Adipocyte (in vitro differentiated cells): ENCODE measurements around the gene DGCR6L.
"Not testable (repeated sequence)": the region's sequence is repeated elsewhere in the genome, so short reads cannot be mapped to it uniquely, and the experiment has no call there.

Source experiments
- DNase-seq: peaks from one replicate; pipeline ENCODE4 v3.0.0-alpha.2; 2015; ENCODE audit warnings: low read depth
- H3K27me3 ChIP-seq: replicated peaks from 2 replicates; pipeline ENCODE4 v1.7.0; 2013; ENCODE audit warnings: mild to moderate bottlenecking, low read length, moderate library complexity; ENCODE audit not compliant: control insufficient read depth, insufficient read depth
- H3K36me3 ChIP-seq: 2 replicates; pipeline ENCODE4 v1.7.0; 2013; ENCODE audit warnings: low read length, mild to moderate bottlenecking, moderate library complexity; ENCODE audit not compliant: control insufficient read depth, insufficient read depth, severe bottlenecking
- H3K4me1 ChIP-seq: 2 replicates; pipeline ENCODE4 v1.7.0; 2013; ENCODE audit warnings: mild to moderate bottlenecking, low read length, moderate library complexity; ENCODE audit not compliant: control insufficient read depth, insufficient read depth
- H3K4me3 ChIP-seq: 2 replicates; pipeline ENCODE4 v1.7.0; 2013; ENCODE audit warnings: mild to moderate bottlenecking, low read length, moderate library complexity
- H3K9ac ChIP-seq: 2 replicates; pipeline ENCODE4 v1.7.0; 2013; ENCODE audit warnings: mild to moderate bottlenecking, low read length, moderate library complexity
- H3K9me3 ChIP-seq: 2 replicates; pipeline ENCODE4 v1.7.0; 2013; ENCODE audit warnings: mild to moderate bottlenecking, low read length, moderate library complexity; ENCODE audit not compliant: control insufficient read depth

Gene DGCR6L

GRCh38 chr22:20277936-20278635 lies 41.8 kb downstream of the DGCR6L start:
- not testable (repeated sequence) for H3K36me3 ChIP-seq, H3K4me1 ChIP-seq, H3K27me3 ChIP-seq, H3K9me3 ChIP-seq, DNase-seq, H3K9ac ChIP-seq, H3K4me3 ChIP-seq

GRCh38 chr22:20276468-20276867 lies 43.4 kb downstream of the DGCR6L start:
- H3K9me3 ChIP-seq: no peaks in the 10 kb centered on the region
- peaks cover 3% of the 10 kb centered on the region for H3K27me3 ChIP-seq
- peaks cover 6% of the 10 kb centered on the region for H3K4me1 ChIP-seq
- H3K36me3 ChIP-seq: no peaks in the 10 kb centered on the region
- H3K4me3 ChIP-seq: no peak overlapping the region
- H3K9ac ChIP-seq: no peak overlapping the region
- DNase-seq: no peak

- Histone ChIP-seq H3K9ac (no peak overlapping the region), H3K36me3 (no peaks in the 10 kb centered on the region), H3K4me3 (no peak overlapping the region), H3K27me3 (peaks cover 3% of the 10 kb centered on the region), H3K4me1 (peaks cover 6% of the 10 kb centered on the region), H3K9me3 (no peaks in the 10 kb centered on the region)
- DNase-seq: no peak
Observed at GRCh38 chr22:20275836-20276235, 44.0 kb downstream of the DGCR6L start.

DNA sequence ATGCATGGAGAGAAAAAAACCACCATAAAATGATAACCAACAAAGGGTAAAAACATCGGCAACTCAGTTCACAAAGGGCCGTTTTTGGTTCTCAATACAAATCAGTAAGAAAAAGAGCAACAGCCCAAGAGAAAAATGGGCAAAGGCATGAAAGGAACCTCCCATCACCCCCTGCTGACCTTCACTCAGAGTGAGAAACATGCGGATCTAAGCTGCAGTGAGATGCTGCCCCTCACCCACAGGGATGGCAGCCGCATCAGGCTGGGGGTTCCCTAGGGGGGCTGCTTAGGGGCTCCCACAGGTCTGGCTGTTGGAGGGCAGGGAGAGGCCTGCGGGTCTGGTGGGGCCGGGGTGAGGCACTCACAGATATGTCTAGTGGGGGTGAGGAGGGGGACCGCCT lies 44.5 kb downstream of the DGCR6L start:
- not testable (repeated sequence) for H3K9me3 ChIP-seq, H3K9ac ChIP-seq, DNase-seq, H3K36me3 ChIP-seq, H3K4me1 ChIP-seq, H3K4me3 ChIP-seq, H3K27me3 ChIP-seq

DNA sequence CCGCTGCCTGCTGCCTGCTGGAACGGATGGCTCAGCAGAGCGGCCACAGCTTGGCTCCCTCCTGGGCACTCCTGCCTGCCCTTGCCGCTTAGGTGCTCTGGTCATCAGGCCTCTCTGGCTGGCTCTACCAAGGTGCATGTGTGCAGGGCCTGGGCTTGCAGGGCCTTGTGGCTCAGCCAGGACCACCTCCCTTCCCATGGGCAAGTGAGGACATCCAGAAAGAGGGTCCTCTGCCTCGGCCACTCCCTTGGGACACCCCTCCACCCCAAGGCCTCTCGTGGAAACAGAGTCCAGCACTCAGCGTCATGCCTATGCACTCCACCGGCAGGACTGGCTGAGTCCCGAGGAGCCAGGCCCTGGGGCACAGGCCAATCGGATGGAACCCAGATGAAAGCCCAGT lies 45.5 kb downstream of the DGCR6L start:
- not testable (repeated sequence) for H3K4me1 ChIP-seq, H3K27me3 ChIP-seq, H3K9ac ChIP-seq, H3K9me3 ChIP-seq, DNase-seq, H3K4me3 ChIP-seq, H3K36me3 ChIP-seq

DNA sequence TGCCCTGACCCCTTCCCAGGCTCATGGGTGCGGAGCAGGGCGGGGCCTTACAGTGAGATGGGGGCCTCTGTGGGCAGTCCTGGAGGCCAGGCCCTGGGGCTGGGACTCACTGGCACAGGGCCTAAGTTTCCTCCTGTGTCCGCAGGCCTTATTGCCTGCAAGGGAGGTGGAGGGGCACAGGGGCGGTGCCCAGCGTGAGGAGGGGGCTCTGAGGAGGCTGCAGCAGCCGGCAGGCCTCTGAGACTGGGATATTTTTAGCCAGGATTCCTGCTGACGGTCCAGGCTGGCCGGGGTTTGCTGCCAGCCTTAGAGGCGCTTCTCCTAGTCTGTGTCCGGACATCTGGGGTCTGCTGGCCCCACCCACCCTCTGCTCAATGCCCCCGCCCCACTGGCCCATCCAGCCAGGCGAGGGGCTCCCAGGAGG lies 46.1 kb downstream of the DGCR6L start:
- Histone ChIP-seq H3K9me3 (no peaks in the 10 kb centered on the region), H3K27me3 (peaks cover 3% of the 10 kb centered on the region), H3K9ac (no peak overlapping the region), H3K4me3 (no peak overlapping the region), H3K36me3 (no peaks in the 10 kb centered on the region), H3K4me1 (peaks cover 6% of the 10 kb centered on the region)
- DNase-seq: no peak

- Histone ChIP-seq H3K4me1 (peaks cover 6% of the 10 kb centered on the region), H3K27me3 (peaks cover 6% of the 10 kb centered on the region), H3K9ac (no peak overlapping the region), H3K9me3 (no peaks in the 10 kb centered on the region), H3K4me3 (no peak overlapping the region), H3K36me3 (no peaks in the 10 kb centered on the region)
- no peak for DNase-seq
Observed at GRCh38 chr22:20272700-20273099, 47.2 kb downstream of the DGCR6L start.

DNA sequence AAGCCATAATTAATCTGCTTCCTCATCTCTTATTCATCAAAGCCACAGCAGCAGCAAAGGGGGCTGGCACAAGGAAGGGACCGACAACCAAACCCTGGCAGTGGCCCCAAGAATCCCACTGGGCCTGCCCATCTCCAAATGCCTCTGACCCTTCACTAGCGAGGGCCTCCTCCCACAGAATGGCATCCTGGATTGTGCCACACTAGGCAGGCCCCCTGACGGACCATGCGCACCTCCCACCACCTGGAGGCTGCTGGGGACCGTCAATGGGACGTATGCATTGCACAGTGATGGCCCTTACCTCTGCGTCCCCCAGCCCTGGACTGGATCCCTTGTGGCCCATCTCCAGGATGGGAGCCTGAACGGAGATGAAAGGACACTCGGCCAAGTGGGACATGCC lies 47.7 kb downstream of the DGCR6L start:
- no peak overlapping the region for H3K9ac ChIP-seq
- H3K9me3 ChIP-seq: no peaks in the 10 kb centered on the region
- peaks cover 6% of the 10 kb centered on the region for H3K27me3 ChIP-seq
- peaks cover 6% of the 10 kb centered on the region for H3K4me1 ChIP-seq
- no peaks in the 10 kb centered on the region for H3K36me3 ChIP-seq
- no peak for DNase-seq
- no peak overlapping the region for H3K4me3 ChIP-seq

DNA sequence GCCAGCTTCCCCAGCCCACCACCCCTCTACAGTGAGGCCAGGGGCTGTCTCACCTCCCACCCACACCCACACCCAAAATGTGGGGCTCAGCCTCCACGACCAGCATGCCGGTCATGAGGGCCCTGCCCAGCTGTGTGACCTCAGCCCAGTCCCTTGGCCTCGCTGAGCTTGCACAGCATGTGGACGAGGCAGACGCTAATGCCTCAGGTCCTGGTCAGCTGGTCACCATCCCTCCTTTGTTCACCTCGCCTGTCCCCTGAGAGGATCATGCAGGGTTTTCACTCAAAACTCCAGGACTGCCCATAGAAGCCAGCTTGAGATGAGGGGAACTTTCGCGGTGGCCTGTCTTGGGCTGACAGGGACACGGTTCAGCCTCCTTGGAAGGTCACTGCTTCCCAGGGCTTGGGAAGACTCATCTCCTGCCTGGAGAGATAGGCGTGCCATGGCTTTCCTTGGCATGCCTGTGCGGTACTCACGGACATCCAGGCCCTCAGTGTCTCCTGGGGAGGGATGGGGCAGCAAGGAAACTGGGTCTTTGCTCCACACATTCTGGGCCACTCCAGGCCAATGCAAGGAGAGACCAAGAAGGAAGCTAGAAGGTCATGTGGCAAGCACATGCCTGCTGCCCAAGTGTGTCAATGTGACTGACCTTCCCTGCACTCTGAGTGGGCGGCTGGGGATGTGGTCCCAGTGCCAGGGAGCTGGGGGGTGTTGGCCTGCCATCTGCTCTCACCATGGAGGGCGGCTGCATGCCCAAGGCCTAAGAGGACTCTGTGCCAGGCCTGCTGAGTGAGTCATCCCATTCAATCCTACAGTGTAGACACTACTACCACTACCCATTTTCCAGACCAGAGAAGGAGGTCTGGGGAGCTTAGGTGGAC lies 48.5 kb downstream of the DGCR6L start:
- Histone ChIP-seq H3K4me3 (no peak overlapping the region), H3K4me1 (peaks cover 3% of the 10 kb centered on the region), H3K36me3 (no peaks in the 10 kb centered on the region), H3K9ac (no peak overlapping the region), H3K9me3 (no peaks in the 10 kb centered on the region), H3K27me3 (peaks cover 6% of the 10 kb centered on the region)
- DNase-seq: no peak

DNA sequence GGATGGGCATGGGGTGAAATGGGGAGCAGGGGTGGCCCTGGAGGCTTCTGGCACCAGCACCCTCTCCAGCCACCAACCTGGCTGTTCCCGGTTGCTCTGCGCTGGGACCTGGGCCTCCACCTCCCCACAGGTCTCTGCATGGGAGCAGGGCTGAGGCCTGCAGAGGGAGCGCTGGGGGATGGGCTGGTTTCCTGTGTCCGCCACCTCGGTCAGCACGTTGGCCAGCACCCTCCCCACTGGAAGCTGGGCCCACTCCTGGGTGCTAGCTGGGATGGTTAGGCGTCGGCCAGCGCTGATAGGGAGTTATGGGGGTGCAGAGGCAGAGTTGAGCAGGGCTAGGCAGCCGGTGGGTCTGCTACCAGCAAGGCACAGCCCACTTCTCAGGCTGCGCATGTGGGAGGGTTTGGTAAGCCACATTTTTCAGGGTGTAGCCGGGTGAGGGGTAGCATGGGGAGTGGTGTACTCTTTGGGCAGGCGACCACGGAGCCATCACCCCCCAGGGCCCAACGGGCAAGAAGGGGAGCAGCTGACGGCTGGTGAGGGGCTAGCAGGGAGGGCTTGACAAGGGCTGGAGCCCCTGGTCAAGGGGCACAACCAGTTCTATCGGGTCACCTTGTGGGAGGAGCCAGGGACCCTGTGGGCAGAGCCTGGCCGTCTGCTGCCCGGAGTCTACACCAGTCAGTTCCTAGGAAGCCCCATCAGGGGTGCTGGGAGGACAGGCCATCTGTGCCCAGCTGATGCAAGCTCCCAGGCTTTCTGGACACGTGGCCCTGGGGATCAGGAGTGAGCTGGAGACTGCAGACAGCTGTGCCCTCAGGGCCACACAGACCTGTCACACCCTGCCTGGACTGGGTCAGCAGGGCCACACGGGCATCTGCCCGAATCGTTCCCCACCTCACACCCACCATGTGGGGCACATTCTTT lies 49.4 kb downstream of the DGCR6L start:
- H3K4me3 ChIP-seq, DNase-seq, H3K4me1 ChIP-seq, H3K9ac ChIP-seq, H3K9me3 ChIP-seq, H3K27me3 ChIP-seq, H3K36me3 ChIP-seq: not testable (repeated sequence)

GRCh38 chr22:20269673-20270072 lies 50.2 kb downstream of the DGCR6L start:
- not testable (repeated sequence) for DNase-seq, H3K4me1 ChIP-seq, H3K27me3 ChIP-seq, H3K9me3 ChIP-seq, H3K9ac ChIP-seq, H3K4me3 ChIP-seq, H3K36me3 ChIP-seq
